ENCODE data around the gene CMTM5.

DNA sequence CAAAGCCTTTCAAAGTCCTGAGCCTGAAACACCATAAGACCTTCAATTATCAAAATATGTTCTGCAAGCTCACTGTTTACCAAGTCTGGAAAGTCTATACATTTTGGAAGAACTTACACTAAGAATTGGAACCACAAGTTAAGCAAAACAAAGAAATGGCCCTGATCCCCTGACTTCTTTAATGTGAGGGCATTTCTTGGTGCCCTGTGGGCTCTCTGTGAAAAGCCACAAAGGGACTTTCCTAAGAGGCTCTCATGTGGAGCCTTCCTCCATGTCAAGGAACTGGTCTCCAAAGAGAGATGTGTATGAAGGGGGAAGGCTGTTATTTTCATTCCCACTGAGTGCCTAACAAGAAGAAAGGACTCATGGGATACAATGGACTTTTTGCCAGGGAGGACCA lies 44.7 kb downstream of the CMTM5 start:
- TF ChIP-seq, protein P1, sequence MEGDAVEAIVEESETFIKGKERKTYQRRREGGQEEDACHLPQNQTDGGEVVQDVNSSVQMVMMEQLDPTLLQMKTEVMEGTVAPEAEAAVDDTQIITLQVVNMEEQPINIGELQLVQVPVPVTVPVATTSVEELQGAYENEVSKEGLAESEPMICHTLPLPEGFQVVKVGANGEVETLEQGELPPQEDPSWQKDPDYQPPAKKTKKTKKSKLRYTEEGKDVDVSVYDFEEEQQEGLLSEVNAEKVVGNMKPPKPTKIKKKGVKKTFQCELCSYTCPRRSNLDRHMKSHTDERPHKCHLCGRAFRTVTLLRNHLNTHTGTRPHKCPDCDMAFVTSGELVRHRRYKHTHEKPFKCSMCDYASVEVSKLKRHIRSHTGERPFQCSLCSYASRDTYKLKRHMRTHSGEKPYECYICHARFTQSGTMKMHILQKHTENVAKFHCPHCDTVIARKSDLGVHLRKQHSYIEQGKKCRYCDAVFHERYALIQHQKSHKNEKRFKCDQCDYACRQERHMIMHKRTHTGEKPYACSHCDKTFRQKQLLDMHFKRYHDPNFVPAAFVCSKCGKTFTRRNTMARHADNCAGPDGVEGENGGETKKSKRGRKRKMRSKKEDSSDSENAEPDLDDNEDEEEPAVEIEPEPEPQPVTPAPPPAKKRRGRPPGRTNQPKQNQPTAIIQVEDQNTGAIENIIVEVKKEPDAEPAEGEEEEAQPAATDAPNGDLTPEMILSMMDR (IDR thresholded peaks at IDR 0.05) = no peak
- TF ChIP-seq POLR2AphosphoS5 (IDR thresholded peaks at IDR 0.05) = no peak
- no peak for TF ChIP-seq POLR2A (IDR thresholded peaks at IDR 0.05)
- TF ChIP-seq EP300 (IDR thresholded peaks at IDR 0.05) = no peak

Data from stomach (tissue), 4 donors.